GM19351 (cell line): ENCODE measurements around the gene IQSEC3.

Source experiments
- ATAC-seq: cut with Tn5 transposase; IDR thresholded peaks from one replicate; pipeline ENCODE4 v1.9.1; 2021; ENCODE audit warnings: mild to moderate bottlenecking, moderate library complexity; ENCODE audit not compliant: unreplicated experiment

IQSEC3 gene

DNA sequence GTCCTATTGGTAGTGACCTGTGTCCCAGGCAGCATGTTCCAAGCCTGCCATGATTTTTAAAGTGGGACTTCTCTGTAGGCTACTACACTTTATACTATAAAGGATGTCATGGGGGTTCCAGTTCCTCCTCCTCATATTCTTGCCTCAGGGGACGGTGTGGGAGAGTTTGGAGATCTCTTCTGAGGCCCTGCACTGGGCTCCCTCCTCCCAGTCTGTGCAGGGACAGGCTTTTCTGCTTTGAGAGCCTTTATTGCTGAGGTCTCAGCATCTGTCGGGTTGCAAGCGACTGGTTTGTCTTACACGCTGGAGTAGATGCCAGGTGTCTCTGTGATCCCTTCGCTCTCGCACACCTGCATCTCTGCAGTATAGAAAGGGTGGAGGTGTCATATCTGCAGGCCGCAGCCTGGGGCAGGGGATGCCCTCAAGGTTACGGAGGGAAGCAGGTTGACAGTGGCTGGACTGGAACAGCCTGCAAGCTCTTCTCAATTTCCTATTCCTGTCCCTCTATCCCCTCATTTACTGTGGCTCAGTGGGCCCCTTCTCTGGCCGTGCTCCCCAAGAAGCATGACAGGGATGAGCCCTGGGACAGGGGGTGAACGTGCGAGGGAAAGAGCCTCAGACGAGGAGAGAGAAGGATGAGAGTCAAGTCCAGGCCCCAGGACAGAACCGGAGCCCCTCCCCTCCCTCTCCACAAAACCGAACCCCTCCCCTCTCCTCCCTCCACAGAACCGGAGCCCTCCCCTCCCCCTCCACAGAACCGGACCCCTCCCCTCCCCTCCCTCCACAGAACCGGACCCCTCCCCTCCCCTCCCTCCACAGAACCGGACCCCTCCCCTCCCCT is 96.1 kb downstream of the IQSEC3 start:
- no peak for ATAC-seq

DNA sequence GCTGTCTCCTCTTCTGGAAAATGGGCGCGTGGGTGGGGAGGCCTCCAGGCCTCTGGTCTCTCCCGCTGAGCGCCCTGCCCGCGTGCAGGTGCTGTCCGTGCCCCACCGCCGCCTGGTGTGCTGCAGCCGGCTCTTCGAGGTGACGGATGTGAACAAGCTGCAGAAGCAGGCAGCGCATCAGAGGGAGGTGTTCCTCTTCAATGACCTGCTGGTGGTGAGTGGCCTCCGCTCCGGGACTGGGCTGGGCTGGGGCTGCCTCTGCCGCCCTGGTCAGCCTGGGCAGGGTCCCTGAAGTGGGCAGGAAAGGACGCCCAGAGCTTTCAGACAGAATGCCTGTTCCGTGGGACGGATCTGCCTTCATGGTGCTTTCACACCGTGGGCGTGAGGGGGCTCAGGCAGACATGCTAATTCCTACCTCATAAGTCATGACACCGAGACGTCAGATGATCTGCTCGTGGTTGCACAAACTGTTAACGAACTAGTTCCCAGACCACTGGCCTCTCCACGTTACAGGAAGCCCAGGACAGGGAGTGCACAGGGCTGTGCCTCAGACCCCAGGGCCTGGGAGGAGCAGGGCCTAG is 96.9 kb downstream of the IQSEC3 start:
- ATAC-seq, result no peak

DNA sequence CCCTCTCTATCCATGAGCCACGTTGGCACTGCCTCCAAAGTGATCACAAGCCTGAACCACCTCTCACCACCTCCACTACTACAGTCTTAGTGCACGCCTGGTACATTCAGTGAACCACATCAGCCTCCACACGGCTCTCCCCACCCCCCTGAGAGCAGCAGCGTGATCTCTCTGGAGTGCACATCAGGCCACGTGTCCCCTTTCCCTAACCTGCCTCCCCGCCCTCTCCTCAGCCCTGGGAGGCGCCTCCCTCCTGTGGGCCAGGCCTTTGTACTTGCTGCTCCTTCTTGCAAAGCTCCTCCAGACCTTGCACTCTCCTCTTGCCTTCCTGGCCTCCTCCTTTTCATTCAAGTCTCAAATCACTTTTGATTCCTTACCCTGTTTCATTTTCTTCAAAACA is 97.6 kb downstream of the IQSEC3 start:
- ATAC-seq, result no peak

DNA sequence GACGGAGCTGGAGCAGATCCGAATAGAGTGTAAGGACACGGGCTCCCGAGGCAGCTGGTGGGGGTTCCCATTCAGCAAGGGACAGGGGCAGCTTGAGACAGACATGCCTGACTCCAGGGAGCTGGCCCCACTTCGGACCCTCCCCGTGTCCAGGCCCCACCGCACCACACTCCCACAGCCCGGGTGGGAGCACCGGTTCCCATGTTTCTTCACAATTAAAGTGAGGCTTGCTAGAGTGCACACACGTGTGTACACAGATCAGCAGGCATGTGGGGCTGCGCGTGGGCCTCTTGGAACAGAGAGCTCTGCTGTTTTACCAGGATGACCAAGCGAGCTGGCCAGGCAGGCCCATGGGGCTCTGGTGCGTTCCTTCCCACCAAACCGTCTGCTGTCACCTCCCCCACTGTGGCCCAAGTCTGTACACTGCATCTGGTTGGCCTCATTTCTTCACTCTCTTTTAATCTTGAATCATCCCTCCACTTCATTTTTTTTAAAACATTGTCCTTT is 99.3 kb downstream of the IQSEC3 start:
- no peak for ATAC-seq

DNA sequence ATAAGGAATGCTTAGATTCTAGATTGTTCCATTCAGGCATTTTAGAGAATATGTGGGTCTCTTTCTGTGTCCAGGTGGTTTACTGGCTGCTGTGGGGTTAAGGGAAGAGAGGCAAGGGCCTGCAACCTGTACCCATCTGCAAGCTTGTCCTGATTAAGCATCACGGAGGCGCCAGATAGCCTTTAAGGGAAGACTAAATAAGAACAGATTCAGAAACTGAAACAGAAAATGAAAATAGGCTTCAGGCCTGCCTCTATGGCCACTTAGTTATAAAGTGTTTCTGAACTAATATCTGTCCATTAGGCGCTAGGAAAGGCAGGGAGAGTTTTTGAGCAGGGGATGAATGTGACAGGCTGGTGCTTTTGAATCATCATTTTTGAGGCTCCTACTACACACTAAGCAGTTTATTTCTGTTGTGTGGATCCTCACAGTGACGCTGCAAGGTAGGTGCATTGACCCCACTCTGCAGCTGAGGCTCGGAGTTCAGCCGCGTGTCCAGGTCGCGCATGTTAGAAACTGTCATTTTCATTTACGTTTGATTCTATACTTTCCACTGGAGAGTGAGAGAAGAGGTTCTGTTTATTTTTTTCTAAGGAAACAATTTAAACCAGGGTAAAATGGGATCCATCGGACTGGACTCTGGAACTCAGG is 100.0 kb downstream of the IQSEC3 start:
- ATAC-seq, result no peak

DNA sequence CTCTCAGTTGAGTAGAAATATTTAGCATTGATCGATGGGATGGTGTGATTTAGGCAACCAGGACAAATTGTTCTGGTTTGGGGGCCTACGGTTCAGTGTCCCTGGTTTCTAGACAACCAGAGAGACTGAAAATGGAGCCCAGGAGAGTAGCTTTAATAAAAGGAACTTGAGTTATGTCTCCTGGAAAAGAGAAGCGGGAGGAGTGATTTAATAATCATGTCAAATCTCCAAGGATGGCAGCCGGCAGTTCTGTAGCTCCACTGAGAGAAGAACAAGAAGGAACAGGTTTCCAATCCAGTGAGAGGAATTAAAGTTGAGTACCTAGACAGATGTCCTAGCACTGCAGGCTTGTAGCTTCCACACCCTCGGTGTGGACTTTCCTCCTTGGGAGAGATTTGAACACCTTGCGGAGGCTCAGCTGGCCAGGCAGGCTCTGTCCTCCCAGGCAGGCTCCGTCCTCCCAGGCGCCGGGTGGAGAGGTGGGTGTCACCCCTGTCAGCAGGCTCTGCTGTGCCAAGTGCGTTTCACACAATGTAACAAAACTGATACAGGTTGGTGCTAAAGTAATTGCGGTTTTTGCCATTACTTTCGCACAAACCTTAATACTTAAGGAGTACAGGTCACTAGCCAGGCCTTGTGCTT is 101.5 kb downstream of the IQSEC3 start:
- ATAC-seq, result no peak

DNA sequence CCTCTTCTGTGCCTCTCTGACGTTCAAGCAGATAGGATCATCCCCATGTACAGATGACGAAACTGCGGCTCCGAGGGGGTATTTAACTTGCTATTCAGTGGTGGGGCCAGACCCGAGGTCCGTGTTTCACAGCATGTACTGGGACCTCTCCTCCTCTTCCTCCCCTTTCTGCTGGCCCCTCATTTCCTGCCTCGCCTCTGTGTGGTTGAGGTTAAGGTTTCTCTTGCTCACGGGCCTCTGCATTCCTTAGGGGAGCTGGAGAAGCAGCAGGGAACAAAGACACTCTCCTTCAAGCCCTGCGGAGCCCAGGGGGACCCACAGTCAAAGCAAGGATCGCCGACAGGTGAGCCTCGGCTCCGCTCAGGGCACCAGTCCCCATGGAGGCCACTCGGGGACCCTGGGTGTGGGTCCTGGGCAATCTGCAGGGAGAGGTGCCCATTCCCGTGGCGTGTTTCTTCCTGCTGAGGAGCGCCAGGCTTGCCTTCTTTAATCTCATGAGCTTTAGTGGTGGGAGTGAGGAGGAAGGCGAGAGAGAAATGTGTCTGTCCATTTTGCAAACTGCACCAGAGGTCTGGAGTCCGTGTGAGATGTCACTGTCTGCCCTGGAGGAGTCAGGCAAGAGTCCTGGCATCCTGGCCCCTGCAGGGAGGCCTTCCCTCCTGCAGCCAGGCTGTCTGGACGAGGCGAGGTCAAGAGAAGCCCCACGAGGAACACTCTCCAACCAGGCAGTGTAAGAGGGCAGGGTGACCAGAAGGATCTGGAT is 102.4 kb downstream of the IQSEC3 start:
- no peak for ATAC-seq

DNA sequence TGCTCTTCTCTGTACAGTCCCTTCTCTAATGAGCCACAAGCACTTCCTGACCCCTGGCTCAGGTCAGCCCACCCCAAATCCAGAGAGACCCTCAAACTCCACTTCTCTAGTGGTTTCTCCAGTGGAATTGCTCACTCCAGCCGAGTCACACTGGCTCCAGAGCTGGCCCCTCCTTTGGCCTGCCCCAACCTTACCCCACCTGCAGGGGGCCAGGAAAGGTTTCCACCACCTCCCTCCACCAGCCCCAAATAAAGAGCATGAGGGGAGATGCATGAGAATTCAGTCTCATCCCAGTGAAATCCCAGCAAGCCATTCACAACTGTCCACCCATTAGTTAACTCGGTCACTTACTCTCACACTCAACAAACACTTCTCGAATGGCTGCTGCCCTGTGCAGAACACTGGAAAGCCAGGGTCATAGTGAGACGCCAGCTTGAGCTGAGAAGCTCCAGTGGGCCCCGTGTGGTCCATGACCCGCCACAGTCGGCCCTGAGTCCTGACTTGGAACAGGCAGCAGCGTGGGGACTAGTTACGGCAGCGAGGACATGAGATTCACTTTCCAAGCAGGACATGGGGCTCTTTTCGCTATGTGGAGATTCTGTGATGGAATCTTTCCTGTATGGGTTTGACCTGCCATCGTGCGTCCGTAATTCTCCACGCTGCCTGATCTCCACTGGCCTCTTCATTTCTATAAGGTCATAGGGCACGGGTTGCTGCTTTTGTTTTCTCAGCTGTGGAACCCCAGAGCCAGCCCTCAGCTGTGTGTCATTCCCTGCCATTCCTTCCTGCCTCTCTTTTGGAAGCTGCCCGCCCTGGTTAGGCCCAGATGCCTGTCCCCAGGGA is 103.2 kb downstream of the IQSEC3 start:
- ATAC-seq, result no peak

DNA sequence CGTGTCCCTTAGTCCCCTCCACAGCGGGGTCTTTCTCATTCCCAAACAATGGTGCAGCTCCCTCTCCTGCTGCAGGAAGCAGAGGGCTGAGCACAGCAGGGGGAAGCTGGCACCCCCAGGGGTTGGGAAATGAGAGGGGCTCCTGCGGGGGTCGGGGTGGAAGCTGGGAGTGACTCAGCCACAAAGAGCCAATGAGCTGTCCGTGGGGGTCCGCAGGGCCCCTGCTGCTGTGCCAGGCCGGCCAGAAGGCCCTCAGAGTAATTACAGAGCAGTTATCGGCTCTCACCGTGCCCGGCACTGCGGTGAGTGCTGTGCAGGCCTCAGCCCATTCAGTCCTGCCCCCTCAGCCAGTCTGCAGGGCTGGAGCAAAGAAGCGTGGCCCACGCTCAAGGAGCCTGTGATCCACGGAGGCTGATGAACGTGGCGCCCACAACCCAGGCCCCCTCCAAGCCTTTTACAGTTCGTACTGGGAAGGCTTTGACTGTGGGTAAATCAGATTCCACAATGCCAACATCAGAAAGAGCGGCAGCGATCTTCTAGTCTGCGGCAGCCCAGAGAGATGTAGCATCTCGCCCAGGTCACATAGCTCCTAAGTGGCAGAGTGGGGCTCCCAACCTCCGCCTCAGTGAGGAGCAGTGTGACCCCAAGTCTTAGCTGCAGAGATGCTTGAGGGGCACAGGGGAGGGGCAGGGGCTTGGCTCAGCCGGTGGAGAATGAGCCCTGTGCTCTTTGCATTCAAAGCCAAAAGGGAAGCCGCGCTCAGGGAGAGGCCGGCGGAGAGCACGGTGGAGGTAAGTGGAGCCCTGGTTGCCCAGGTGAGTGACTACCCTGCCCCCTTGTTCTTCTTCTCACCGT is 104.0 kb downstream of the IQSEC3 start:
- ATAC-seq, result no peak

DNA sequence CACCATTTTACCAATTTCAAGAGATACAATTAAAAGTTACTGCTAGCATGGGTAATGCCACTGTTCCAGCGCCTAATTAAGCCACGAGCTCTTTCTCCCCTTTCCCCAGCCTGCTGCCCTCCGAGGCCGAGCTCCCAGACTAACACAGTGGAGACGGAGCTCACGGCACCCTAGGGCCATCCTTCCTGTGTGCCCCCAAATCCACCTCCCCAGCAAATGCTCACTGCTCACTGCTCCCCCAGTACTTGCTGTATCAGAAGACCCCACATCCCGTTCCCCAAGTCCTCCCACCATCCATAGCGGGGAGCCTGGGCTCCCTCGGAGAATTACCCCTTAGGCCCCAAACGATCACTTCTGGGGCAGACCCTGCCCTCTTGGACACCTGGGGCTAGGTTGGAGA is 104.7 kb downstream of the IQSEC3 start:
- ATAC-seq, result no peak

DNA sequence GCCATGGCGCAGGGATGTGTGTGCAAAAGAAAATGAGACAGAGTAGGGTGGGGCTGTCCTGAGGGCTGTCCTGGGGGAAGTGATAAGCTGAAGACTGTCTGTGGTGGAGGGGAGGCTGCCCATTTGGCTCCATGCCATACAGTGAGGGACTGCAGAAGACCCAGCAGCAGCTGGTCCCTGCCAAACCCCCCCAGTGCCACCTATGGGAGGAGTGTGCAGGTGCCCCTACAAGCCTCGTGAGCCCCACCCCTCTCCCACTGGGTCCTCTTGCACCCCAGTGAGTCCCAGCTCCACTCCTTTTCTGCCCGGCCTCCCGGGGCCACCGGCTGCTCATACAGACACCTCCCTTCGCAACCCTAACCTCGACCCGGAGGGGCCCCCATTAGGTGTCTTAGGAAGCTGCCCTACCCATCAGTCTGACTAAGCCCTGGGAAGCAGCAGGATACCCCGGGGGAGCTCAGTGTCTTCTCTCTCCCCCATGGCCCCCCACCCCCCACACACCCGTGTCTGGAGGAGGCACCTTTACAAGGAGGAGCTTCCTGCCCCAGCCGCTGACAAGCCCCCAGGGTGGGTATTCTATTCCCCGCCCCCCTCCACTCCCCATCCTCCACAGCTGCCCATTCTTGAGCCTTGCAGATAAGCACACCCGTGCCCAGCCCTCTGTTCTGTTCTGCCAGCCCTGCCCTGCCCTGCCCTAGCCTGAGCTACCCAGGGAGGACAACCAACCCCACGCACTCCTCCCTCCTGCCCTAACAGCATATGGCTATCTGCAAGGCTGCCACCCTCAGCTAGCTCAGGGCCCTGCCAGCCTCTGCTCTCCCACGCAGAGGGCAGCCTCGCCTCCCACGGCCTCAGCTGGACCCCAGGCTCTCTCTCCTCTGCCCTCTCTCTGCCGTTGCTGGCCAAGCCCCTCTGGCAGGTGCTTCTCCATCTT is 105.4 kb downstream of the IQSEC3 start:
- no peak for ATAC-seq

DNA sequence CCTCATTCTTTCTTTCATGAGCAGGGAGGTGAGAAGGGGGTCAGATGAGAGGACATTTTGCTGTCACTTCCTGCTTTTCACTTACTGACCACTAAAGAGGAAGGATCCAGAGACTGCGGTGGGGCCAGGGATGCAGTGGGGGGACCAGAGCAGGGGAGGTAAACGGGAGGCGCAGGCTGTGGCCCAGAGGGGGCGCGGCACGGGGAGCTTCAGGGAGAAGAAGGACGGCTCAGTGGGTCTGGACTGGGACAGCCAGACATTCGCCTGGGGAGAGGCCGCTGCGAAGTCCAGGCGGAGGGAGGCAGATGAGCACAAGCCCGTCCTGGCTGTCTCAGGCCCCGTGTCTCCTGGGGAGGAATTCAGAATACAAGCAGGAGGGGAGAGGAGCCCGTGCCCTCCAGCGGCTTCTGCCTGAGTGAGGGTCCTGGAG is 106.2 kb downstream of the IQSEC3 start:
- ATAC-seq, result no peak

DNA sequence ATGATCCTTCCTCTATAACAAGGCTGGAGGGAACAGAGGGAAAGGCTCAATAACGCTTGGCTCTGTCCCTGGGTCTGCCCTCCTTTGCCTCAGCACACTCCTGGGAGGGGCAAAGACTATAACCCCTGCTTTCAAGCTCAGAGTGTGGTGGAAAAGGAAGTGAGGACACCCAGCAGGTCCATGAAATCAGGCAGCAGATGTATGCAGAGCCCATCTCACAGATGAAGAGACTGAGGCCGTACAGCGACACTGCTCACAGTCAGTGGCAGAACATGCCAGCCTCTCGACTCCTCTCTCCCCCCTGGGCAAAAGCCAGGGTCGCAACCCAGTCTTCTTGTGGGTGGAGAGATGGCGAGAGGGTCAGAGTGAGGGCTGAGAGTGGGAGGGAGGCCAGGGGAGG is 107.6 kb downstream of the IQSEC3 start:
- ATAC-seq, result no peak

DNA sequence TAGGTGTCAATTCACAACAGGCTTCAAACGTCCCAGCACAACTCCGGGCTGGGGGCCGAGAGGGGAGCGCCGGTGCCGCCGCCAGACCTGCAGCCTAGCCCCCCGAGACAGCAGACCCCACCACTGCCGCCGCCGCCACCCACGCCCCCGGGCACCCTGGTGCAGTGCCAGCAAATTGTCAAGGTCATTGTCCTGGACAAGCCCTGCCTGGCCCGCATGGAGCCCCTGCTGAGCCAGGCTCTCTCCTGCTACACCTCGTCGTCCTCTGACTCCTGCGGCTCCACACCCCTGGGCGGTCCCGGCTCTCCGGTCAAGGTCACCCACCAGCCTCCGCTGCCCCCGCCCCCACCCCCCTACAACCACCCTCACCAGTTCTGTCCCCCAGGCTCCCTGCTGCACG is 108.0 kb downstream of the IQSEC3 start:
- no peak for ATAC-seq

DNA sequence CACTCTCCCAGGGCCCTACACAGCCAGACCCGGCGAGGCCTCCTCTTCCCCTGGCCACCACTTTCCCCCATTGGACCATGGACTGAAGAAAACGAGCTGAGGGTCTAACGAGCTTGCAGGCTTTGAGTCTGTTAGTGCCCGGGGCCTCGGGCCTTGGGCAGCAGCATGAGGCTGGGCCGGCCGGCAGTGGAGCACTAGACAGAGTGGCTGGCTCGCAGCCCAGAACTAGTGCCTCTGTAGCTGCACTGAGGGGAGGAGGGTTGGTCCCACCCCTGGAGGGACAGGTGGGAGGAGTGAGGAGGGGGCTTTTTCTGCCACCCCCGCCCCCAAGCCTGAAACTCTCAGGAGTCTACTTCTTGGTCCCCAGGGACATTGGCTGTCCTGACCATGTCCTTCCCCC is 108.7 kb downstream of the IQSEC3 start:
- no peak for ATAC-seq

DNA sequence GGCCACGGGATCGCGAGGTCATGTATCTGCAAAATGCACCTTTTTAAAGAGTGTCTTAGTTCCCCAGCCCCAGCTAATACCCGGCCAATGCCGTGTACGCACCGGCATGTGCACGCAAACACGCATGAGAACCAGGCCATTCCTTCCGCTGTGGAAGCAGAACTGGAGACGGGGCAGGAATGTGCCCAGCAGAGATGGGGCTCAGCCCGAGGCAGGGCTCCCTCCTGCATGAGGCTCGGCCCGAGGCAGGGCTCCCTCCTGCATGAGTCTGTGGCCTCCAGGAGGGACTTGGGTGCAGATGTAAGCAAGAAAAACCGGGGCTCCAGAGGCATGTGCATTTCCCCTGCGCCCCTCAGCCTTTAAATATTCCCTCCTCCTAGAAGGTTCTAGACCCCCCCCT is 109.2 kb downstream of the IQSEC3 start:
- no peak for ATAC-seq

DNA sequence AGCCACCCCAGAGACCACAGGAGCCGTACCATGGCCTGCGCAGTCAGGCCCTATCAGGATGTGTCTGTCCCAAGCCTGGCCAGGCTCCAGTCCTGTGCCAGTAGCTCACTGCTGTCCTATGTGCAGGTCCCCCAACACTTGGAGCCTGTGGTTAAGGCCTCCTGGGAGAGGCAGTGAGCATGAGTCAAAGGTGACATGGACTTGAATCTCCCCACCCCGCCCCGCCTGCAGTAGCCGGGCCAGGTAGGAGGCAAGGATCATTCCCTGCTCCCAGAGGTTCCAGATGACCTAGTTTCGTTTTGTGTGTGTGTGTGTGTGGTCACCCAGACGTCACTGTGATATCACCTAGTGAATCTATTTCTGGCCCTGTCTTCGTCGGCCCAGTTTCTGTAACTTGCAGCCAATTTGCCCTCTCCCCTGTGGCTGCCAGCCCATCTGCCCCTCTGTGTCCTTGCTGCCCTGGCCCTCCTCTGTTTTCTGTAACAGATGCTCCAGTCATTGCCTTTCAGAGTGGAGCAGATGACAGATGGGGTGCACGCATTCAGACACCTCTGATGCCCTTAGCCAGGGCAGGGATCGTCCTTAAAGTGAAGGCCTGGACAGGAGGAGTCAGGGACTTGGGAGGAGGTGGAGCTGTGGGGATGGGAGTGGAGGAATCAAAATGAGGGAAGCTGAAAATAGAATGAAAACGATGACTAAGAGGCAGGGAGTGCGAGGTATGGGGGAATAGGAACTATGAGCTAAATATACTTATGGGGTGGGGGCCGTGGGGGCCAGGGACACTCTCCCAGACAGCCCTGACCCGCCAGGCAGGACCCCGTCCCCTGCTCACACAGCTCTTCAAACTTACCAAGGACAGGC is 110.0 kb downstream of the IQSEC3 start:
- ATAC-seq, result no peak
